Esophagus squamous epithelium (tissue), 4 donors: ENCODE measurements around the gene GLB1L3.

Experiments
- CTCF ChIP-seq, 6 experiments: fragments of 450-650 bp in 4 of 6; fragments of 200-600 bp in 2 of 6; sonication (generic) in 2 of 6; IDR thresholded peaks; one replicate each; pipeline ENCODE4 v1.5.1; 2016 to 2019; ENCODE audit warnings: antibody characterized with exemption in 6 of 6, mild to moderate bottlenecking in 4 of 6, moderate library complexity in 4 of 6
- POLR2A ChIP-seq, 4 donors: fragments of 450-650 bp; IDR thresholded peaks; one replicate each; pipeline ENCODE4 v1.6.1; 2017; ENCODE audit warnings: antibody characterized with exemption in 4 of 4, mild to moderate bottlenecking in 4 of 4, moderate library complexity in 3 of 4

GRCh38 chr11:134312223-134312622 lies 36.0 kb downstream of the GLB1L3 start:
- TF ChIP-seq CTCF (IDR thresholded peaks at IDR 0.05): no peak
- TF ChIP-seq POLR2A (IDR thresholded peaks at IDR 0.05): no peak
